Fibroblast of lung (primary cell): Measurements from ENCODE around the gene TGIF2.
"Not testable (repeated sequence)": the region's sequence is repeated elsewhere in the genome, so short reads cannot be mapped to it uniquely, and the experiment has no call there.

Experiments used
- EZH2 ChIP-seq: IDR thresholded peaks from 2 replicates; pipeline ENCODE4 v1.5.1; 2012; ENCODE audit warnings: low read length, control low read depth, mild to moderate bottlenecking; ENCODE audit errors: missing control alignments
- TF ChIP-seq, protein P1 (sequence below), 2 donors: IDR thresholded peaks in 1 of 2; conservative IDR thresholded peaks in 1 of 2; 1 replicate in 1 of 2; 2 replicates in 1 of 2; pipeline ENCODE4 v1.5.1; 2011 to 2012; ENCODE audit warnings: low read length in 2 of 2, control low read depth in 1 of 2, inconsistent platforms in 1 of 2, low read depth in 1 of 2, mild to moderate bottlenecking in 1 of 2

DNA sequence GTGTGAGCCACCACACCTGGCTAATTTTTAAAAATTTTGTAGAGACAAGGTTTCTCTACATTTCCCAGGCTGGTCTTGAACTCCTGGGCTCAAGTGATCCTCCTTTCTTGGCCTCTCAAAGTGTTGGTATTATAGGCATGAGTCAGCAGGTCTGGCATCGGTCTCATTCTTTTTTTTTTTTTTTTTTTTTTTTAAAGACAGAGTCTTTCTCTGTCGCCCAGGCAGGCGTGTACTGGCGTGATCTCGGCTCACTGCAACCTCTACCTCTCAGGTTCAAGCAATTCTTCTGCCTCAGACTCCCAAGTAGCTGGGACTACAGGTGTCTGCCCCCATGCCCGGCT lies 35.0 kb downstream of the TGIF2 start:
- TF ChIP-seq, protein P1, sequence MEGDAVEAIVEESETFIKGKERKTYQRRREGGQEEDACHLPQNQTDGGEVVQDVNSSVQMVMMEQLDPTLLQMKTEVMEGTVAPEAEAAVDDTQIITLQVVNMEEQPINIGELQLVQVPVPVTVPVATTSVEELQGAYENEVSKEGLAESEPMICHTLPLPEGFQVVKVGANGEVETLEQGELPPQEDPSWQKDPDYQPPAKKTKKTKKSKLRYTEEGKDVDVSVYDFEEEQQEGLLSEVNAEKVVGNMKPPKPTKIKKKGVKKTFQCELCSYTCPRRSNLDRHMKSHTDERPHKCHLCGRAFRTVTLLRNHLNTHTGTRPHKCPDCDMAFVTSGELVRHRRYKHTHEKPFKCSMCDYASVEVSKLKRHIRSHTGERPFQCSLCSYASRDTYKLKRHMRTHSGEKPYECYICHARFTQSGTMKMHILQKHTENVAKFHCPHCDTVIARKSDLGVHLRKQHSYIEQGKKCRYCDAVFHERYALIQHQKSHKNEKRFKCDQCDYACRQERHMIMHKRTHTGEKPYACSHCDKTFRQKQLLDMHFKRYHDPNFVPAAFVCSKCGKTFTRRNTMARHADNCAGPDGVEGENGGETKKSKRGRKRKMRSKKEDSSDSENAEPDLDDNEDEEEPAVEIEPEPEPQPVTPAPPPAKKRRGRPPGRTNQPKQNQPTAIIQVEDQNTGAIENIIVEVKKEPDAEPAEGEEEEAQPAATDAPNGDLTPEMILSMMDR (conservative IDR thresholded peaks at IDR 0.05 in 1 of 2, IDR thresholded peaks at IDR 0.05 in 1 of 2; ENCODE audit: low read depth in 1 of 2, low read length in 2 of 2): not testable (repeated sequence)
- TF ChIP-seq EZH2: not testable (repeated sequence)
